CD4-positive, alpha-beta T cell (primary cell): ENCODE data around the gene CARS2. TPM values are rescaled to one million over a fixed set of nuclear protein-coding genes. Genes with fewer than 3 reads are reported as not detected.

Experiments used
- ATAC-seq: fragments of 200-7000 bp; cut with Tn5 transposase; one replicate; pipeline ENCODE4 v1.10.0; 2022; ENCODE audit warnings: mild to moderate bottlenecking; ENCODE audit not compliant: poor library complexity
- CTCF ChIA-PET: fragments of 350-600 bp; sonication (Branson Sonifier 250); formaldehyde crosslinking; loops from one replicate; lab custom pipeline; 2021; ENCODE audit warnings: antibody characterized with exemption, inconsistent platforms; lab: Charles Lee
- POLR2A ChIA-PET: fragments of 350-600 bp; sonication (Branson Sonifier 250); formaldehyde crosslinking; loops from one replicate; lab custom pipeline; 2021; ENCODE audit warnings: antibody characterized with exemption, inconsistent platforms; lab: Charles Lee
- DNase-seq, 14 experiments: peaks; one replicate each; pipeline ENCODE4 v3.0.0-alpha.2; 2013 to 2020; ENCODE audit warnings: mixed read lengths in 2 of 14
- H3K27ac ChIP-seq, 2 donors: one replicate each; pipeline versions ENCODE4 v1.5.1 to v1.7.0; 2013; ENCODE audit warnings: low read length in 2 of 2, low read depth in 1 of 2, mild to moderate bottlenecking in 1 of 2
- H3K27me3 ChIP-seq, 2 experiments: 1 replicate in 1 of 2; 2 replicates in 1 of 2; pipeline versions ENCODE4 v1.6.1 to v1.7.0; 2013; ENCODE audit warnings: low read length in 2 of 2, control low read depth in 1 of 2, mild to moderate bottlenecking in 1 of 2, moderate library complexity in 1 of 2; ENCODE audit not compliant: insufficient read depth in 2 of 2, control insufficient read depth in 1 of 2
- H3K36me3 ChIP-seq: one replicate; pipeline ENCODE4 v1.6.1; 2013; ENCODE audit warnings: low read length, control low read depth; ENCODE audit not compliant: insufficient read depth
- H3K4me1 ChIP-seq: one replicate; pipeline ENCODE4 v1.6.1; 2013; ENCODE audit warnings: low read length, control low read depth; ENCODE audit not compliant: insufficient read depth
- H3K4me3 ChIP-seq: one replicate; pipeline ENCODE4 v1.5.1; 2013; ENCODE audit warnings: mild to moderate bottlenecking, low read length, moderate library complexity
- H3K9me3 ChIP-seq, 2 experiments: 1 replicate in 1 of 2; 2 replicates in 1 of 2; pipeline versions ENCODE4 v1.6.1 to v1.7.0; 2013; ENCODE audit warnings: low read length in 2 of 2, mild to moderate bottlenecking in 2 of 2, control low read depth in 1 of 2, moderate library complexity in 1 of 2; ENCODE audit not compliant: control insufficient read depth in 1 of 2, insufficient read depth in 1 of 2
- H3K27ac Mint-ChIP-seq: one replicate; pipeline ENCODE4 v1.8.0; 2020; ENCODE audit warnings: mixed read lengths
- H3K27me3 Mint-ChIP-seq: one replicate; pipeline ENCODE4 v1.8.0; 2021; ENCODE audit warnings: mixed read lengths
- H3K36me3 Mint-ChIP-seq: one replicate; pipeline ENCODE4 v1.8.0; 2021; ENCODE audit warnings: low read depth, mixed read lengths
- H3K4me1 Mint-ChIP-seq: one replicate; pipeline ENCODE4 v1.8.0; 2021; ENCODE audit warnings: low read depth, mixed read lengths
- H3K4me3 Mint-ChIP-seq: one replicate; pipeline ENCODE4 v1.8.0; 2020; ENCODE audit warnings: mild to moderate bottlenecking, mixed read lengths
- H3K9me3 Mint-ChIP-seq: one replicate; pipeline ENCODE4 v1.8.0; 2020; ENCODE audit warnings: mixed read lengths
- intact Hi-C, 2 experiments: fragments of 100-400 bp; cut with DNase I in 1 of 2; cut with micrococcal nuclease in 1 of 2; formaldehyde crosslinking; loops; one replicate each; pipeline versions ENCODE4 v1.15.1 to v1.9.0; 2023 to 2025; cut with DNase I, micrococcal nuclease
- total RNA-seq, 174 experiments: library from RNA in 2 of 174; stranded (reverse) in 2 of 174; gene quantifications; one replicate each; pipeline ENCODE4 v1.2.3 and lab custom pipeline; 2021 to 2026
- TF ChIP-seq, protein P1 (sequence below): fragments of 200-600 bp; IDR thresholded peaks from one replicate; pipeline ENCODE4 v1.8.0; 2022; ENCODE audit warnings: antibody characterized with exemption, mild to moderate bottlenecking

The CARS2 gene
- total RNA-seq, 2 experiments from 2014 or later: 50.2 to 56.5 TPM

DNA sequence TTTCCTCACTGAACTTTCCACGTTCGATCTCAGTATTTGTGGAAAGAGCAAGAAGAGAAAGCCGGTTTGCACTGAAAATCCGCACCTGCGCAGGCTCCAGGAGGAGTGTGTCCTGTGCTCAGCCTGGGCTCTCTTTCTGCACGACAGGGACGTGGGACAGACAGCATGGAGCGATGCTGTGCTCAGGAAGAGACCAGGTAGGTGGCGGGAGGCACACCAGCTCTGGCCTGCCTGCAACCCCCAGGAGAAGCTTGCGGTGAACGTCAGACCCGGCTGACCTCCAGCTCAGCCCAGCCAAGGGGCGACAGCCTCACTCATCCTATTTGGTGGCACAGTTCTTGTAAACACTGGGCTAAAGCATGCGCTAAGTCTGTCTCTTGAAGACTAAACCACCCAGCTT lies 54.6 kb downstream of the CARS2 start:
- peaks cover 58% of the 10 kb centered on the region for H3K36me3 Mint-ChIP-seq
- POLR2A ChIA-PET: no interaction called here

DNA sequence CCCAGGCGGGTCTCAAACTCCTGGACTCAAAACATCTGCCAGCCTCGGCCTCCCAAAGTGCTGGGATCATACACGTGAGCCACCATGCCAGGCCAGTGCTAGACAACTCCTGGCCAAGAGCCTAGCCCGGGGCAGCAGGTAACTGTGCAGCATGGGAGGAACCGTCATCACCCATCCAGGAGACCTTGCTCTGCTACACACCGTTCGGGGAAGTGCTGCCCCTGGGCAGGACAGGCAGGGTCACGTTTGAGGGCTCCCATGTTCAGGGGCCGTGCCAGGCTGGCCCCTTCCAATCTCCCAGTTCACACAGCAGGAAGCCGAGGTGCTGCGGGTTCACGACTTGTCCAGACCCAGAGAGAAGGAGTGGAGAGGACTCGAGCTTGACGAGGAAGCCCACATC lies 55.5 kb downstream of the CARS2 start:
- CTCF ChIA-PET: no interaction called here
- peaks cover 2% of the 10 kb centered on the region for H3K4me1 ChIP-seq
- ATAC-seq (no peak), DNase-seq (no peak)
- POLR2A ChIA-PET: no interaction called here
- no peak overlapping the region for H3K4me3 ChIP-seq
- no peak overlapping the region for H3K27ac ChIP-seq
- Mint-ChIP-seq H3K4me3 (no peak overlapping the region), H3K9me3 (no peaks in the 10 kb centered on the region), H3K4me1 (peaks cover 4% of the 10 kb centered on the region), H3K36me3 (peaks cover 57% of the 10 kb centered on the region), H3K27ac (no peak overlapping the region), H3K27me3 (no peaks in the 10 kb centered on the region)
- H3K36me3 ChIP-seq: peaks cover 44% of the 10 kb centered on the region
- intact Hi-C loops: no loop called here
- no peaks in the 10 kb centered on the region for H3K27me3 ChIP-seq
- TF ChIP-seq, protein P1, sequence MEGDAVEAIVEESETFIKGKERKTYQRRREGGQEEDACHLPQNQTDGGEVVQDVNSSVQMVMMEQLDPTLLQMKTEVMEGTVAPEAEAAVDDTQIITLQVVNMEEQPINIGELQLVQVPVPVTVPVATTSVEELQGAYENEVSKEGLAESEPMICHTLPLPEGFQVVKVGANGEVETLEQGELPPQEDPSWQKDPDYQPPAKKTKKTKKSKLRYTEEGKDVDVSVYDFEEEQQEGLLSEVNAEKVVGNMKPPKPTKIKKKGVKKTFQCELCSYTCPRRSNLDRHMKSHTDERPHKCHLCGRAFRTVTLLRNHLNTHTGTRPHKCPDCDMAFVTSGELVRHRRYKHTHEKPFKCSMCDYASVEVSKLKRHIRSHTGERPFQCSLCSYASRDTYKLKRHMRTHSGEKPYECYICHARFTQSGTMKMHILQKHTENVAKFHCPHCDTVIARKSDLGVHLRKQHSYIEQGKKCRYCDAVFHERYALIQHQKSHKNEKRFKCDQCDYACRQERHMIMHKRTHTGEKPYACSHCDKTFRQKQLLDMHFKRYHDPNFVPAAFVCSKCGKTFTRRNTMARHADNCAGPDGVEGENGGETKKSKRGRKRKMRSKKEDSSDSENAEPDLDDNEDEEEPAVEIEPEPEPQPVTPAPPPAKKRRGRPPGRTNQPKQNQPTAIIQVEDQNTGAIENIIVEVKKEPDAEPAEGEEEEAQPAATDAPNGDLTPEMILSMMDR: no peak
- H3K9me3 ChIP-seq: no peaks in the 10 kb centered on the region

More for the DNA sequence above, 54.6 kb downstream of the CARS2 start:
- Mint-ChIP-seq H3K4me1 (peaks cover 8% of the 10 kb centered on the region), H3K9me3 (no peaks in the 10 kb centered on the region), H3K4me3 (no peak overlapping the region), H3K27ac (no peak overlapping the region), H3K27me3 (no peaks in the 10 kb centered on the region)
- CTCF ChIA-PET: no interaction called here
- Histone ChIP-seq H3K9me3 (no peaks in the 10 kb centered on the region), H3K4me3 (no peak overlapping the region), H3K36me3 (peaks cover 43% of the 10 kb centered on the region), H3K27me3 (no peaks in the 10 kb centered on the region), H3K27ac (no peak overlapping the region), H3K4me1 (no peaks in the 10 kb centered on the region)
- no peak for DNase-seq
- TF ChIP-seq, protein P1: no peak
- intact Hi-C loops: no loop called here
- no peak for ATAC-seq

DNA sequence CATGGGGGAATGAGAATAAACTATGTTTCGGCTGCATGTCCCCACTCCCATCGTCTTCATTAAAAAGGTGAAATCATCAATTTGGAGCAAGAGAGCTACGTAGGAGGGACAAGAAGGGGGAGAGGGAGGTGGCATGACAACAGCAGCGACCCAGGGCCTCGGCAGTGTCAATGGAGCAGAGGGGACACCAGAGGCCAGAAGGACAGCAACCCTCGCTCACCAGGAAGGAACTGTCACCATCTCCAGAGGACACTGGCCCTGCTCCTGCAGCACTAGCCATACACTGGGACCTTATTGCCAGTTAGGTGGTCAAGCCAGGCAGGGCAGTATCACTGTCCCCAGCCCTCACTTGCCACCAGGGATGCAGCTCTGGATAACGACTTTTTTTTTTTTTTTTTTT lies 56.4 kb downstream of the CARS2 start:
- Mint-ChIP-seq H3K36me3 (peaks cover 51% of the 10 kb centered on the region), H3K27ac (no peak overlapping the region), H3K4me1 (no peaks in the 10 kb centered on the region), H3K4me3 (no peak overlapping the region), H3K9me3 (no peaks in the 10 kb centered on the region), H3K27me3 (no peaks in the 10 kb centered on the region)
- Histone ChIP-seq H3K4me1 (peaks cover 10% of the 10 kb centered on the region), H3K27ac (no peak overlapping the region), H3K27me3 (no peaks in the 10 kb centered on the region), H3K4me3 (no peak overlapping the region), H3K9me3 (no peaks in the 10 kb centered on the region), H3K36me3 (peaks cover 43% of the 10 kb centered on the region)
- ATAC-seq (no peak), DNase-seq (no peak)
- TF ChIP-seq, protein P1: no peak
- ChIA-PET POLR2A (no interaction called here), CTCF (no interaction called here)
- intact Hi-C loops: no loop called here
